ENCODE measurements around the gene RBP3. TPM values are rescaled to one million over a fixed set of nuclear protein-coding genes. Genes with fewer than 3 reads are reported as not detected.

The RBP3 gene
- total RNA-seq: not detected in 2 replicates

- Mint-ChIP-seq H3K4me3 (ENCODE audit: low read depth) (no peak within 1 kb of the TSS), H3K27ac (no peak within 1 kb of the TSS), H3K36me3 (ENCODE audit: low read depth) (no peaks in the 10 kb centered on the region), H3K9me3 (no peaks in the 10 kb centered on the region), H3K27me3 (ENCODE audit: low read depth) (peaks cover 8% of the 10 kb centered on the region), H3K4me1 (ENCODE audit: low read depth) (no peaks in the 10 kb centered on the region)
- no peak for DNase-seq (ENCODE audit: low spot score)
- intact Hi-C loops (cut with micrococcal nuclease): no loop called here
Measured at GRCh38 chr10:47348138-47348651, at the start of gene RBP3. Gene RBP3 (plus strand): TSS chr10:47348363. CDS start chr10:47348485, 122 bp downstream.

- Mint-ChIP-seq H3K27ac (no peak overlapping the region), H3K4me1 (ENCODE audit: low read depth) (peaks cover 3% of the 10 kb centered on the region), H3K27me3 (ENCODE audit: low read depth) (peaks cover 55% of the 10 kb centered on the region), H3K9me3 (no peaks in the 10 kb centered on the region), H3K36me3 (ENCODE audit: low read depth) (no peaks in the 10 kb centered on the region), H3K4me3 (ENCODE audit: low read depth) (no peak overlapping the region)
- no peak for DNase-seq (ENCODE audit: low spot score)
- intact Hi-C loops (cut with micrococcal nuclease): no loop called here
Measured at GRCh38 chr10:47298715-47299114, 49.4 kb upstream of the RBP3 start.

- H3K27me3 Mint-ChIP-seq (ENCODE audit: low read depth): peaks cover 60% of the 10 kb centered on the region
- intact Hi-C loops (cut with micrococcal nuclease): no loop called here
- no peak within 1 kb of the TSS for H3K27ac Mint-ChIP-seq
- no peaks in the 10 kb centered on the region for H3K36me3 Mint-ChIP-seq (ENCODE audit: low read depth)
- no peak for DNase-seq (ENCODE audit: low spot score)
- H3K9me3 Mint-ChIP-seq: no peaks in the 10 kb centered on the region
- H3K4me1 Mint-ChIP-seq (ENCODE audit: low read depth): peaks cover 3% of the 10 kb centered on the region
- peak within 1 kb of the TSS; percentile 67 for H3K4me3 Mint-ChIP-seq (ENCODE audit: low read depth)
Measured at GRCh38 chr10:47299611-47300428, 48.3 kb upstream of the RBP3 start, which contains the start of gene GDF10. Gene GDF10 (plus strand): TSS chr10:47300197. CDS start chr10:47300652, 455 bp downstream.

GRCh38 chr10:47300429-47300931 is 47.7 kb upstream of the RBP3 start:
- H3K36me3 Mint-ChIP-seq (ENCODE audit: low read depth): no peaks in the 10 kb centered on the region
- H3K27ac Mint-ChIP-seq: no peak overlapping the region
- peak overlapping the region; percentile 67 for H3K4me3 Mint-ChIP-seq (ENCODE audit: low read depth)
- peaks cover 3% of the 10 kb centered on the region for H3K4me1 Mint-ChIP-seq (ENCODE audit: low read depth)
- no peak for DNase-seq (ENCODE audit: low spot score)
- intact Hi-C loops (cut with micrococcal nuclease): no loop called here
- H3K9me3 Mint-ChIP-seq: no peaks in the 10 kb centered on the region
- peaks cover 56% of the 10 kb centered on the region for H3K27me3 Mint-ChIP-seq (ENCODE audit: low read depth)

GRCh38 chr10:47301833-47302232 is 46.3 kb upstream of the RBP3 start:
- Mint-ChIP-seq H3K36me3 (ENCODE audit: low read depth) (no peaks in the 10 kb centered on the region), H3K4me1 (ENCODE audit: low read depth) (peaks cover 3% of the 10 kb centered on the region), H3K27ac (no peak overlapping the region), H3K4me3 (ENCODE audit: low read depth) (no peak overlapping the region), H3K9me3 (no peaks in the 10 kb centered on the region), H3K27me3 (ENCODE audit: low read depth) (peaks cover 50% of the 10 kb centered on the region)
- DNase-seq (ENCODE audit: low spot score): no peak
- intact Hi-C loops (cut with micrococcal nuclease): no loop called here

GRCh38 chr10:47303105-47303504 is 45.1 kb upstream of the RBP3 start:
- intact Hi-C loops (cut with micrococcal nuclease): no loop called here
- Mint-ChIP-seq H3K4me1 (ENCODE audit: low read depth) (peaks cover 4% of the 10 kb centered on the region), H3K4me3 (ENCODE audit: low read depth) (no peak overlapping the region), H3K36me3 (ENCODE audit: low read depth) (no peaks in the 10 kb centered on the region), H3K9me3 (no peaks in the 10 kb centered on the region), H3K27me3 (ENCODE audit: low read depth) (peaks cover 39% of the 10 kb centered on the region), H3K27ac (no peak overlapping the region)
- no peak for DNase-seq (ENCODE audit: low spot score)

- H3K27me3 Mint-ChIP-seq (ENCODE audit: low read depth): peaks cover 37% of the 10 kb centered on the region
- no peak overlapping the region for H3K4me3 Mint-ChIP-seq (ENCODE audit: low read depth)
- no peaks in the 10 kb centered on the region for H3K9me3 Mint-ChIP-seq
- intact Hi-C loops (cut with micrococcal nuclease): no loop called here
- no peak overlapping the region for H3K27ac Mint-ChIP-seq
- H3K4me1 Mint-ChIP-seq (ENCODE audit: low read depth): peaks cover 4% of the 10 kb centered on the region
- DNase-seq (ENCODE audit: low spot score): no peak
- H3K36me3 Mint-ChIP-seq (ENCODE audit: low read depth): no peaks in the 10 kb centered on the region
Measured at GRCh38 chr10:47303866-47304265, 44.3 kb upstream of the RBP3 start.

GRCh38 chr10:47305566-47305965 is 42.6 kb upstream of the RBP3 start:
- peaks cover 29% of the 10 kb centered on the region for H3K27me3 Mint-ChIP-seq (ENCODE audit: low read depth)
- H3K4me3 Mint-ChIP-seq (ENCODE audit: low read depth): no peak overlapping the region
- H3K27ac Mint-ChIP-seq: no peak overlapping the region
- intact Hi-C loops (cut with micrococcal nuclease): no loop called here
- no peaks in the 10 kb centered on the region for H3K36me3 Mint-ChIP-seq (ENCODE audit: low read depth)
- peaks cover 4% of the 10 kb centered on the region for H3K4me1 Mint-ChIP-seq (ENCODE audit: low read depth)
- DNase-seq (ENCODE audit: low spot score): no peak
- no peaks in the 10 kb centered on the region for H3K9me3 Mint-ChIP-seq

- H3K4me1 Mint-ChIP-seq (ENCODE audit: low read depth): peaks cover 10% of the 10 kb centered on the region
- no peaks in the 10 kb centered on the region for H3K9me3 Mint-ChIP-seq
- intact Hi-C loops (cut with micrococcal nuclease): no loop called here
- no peak overlapping the region for H3K4me3 Mint-ChIP-seq (ENCODE audit: low read depth)
- no peak overlapping the region for H3K27ac Mint-ChIP-seq
- H3K36me3 Mint-ChIP-seq (ENCODE audit: low read depth): no peaks in the 10 kb centered on the region
- no peak for DNase-seq (ENCODE audit: low spot score)
- peaks cover 20% of the 10 kb centered on the region for H3K27me3 Mint-ChIP-seq (ENCODE audit: low read depth)
Measured at GRCh38 chr10:47306387-47307210, 41.6 kb upstream of the RBP3 start.

- no peak overlapping the region for H3K4me3 Mint-ChIP-seq (ENCODE audit: low read depth)
- peaks cover 12% of the 10 kb centered on the region for H3K27me3 Mint-ChIP-seq (ENCODE audit: low read depth)
- no peaks in the 10 kb centered on the region for H3K36me3 Mint-ChIP-seq (ENCODE audit: low read depth)
- H3K27ac Mint-ChIP-seq: no peak overlapping the region
- no peak for DNase-seq (ENCODE audit: low spot score)
- no peaks in the 10 kb centered on the region for H3K9me3 Mint-ChIP-seq
- H3K4me1 Mint-ChIP-seq (ENCODE audit: low read depth): peaks cover 17% of the 10 kb centered on the region
- intact Hi-C loops (cut with micrococcal nuclease): no loop called here
Measured at GRCh38 chr10:47307381-47307780, 40.8 kb upstream of the RBP3 start.

GRCh38 chr10:47308775-47309174 is 39.4 kb upstream of the RBP3 start:
- Mint-ChIP-seq H3K27ac (no peak overlapping the region), H3K4me1 (ENCODE audit: low read depth) (peaks cover 17% of the 10 kb centered on the region), H3K9me3 (no peaks in the 10 kb centered on the region), H3K4me3 (ENCODE audit: low read depth) (no peak overlapping the region), H3K36me3 (ENCODE audit: low read depth) (no peaks in the 10 kb centered on the region), H3K27me3 (ENCODE audit: low read depth) (peaks cover 5% of the 10 kb centered on the region)
- intact Hi-C loops (cut with micrococcal nuclease): no loop called here
- no peak for DNase-seq (ENCODE audit: low spot score)

GRCh38 chr10:47309408-47310089 is 38.6 kb upstream of the RBP3 start:
- H3K4me1 Mint-ChIP-seq (ENCODE audit: low read depth): peaks cover 17% of the 10 kb centered on the region
- H3K27me3 Mint-ChIP-seq (ENCODE audit: low read depth): peaks cover 2% of the 10 kb centered on the region
- H3K4me3 Mint-ChIP-seq (ENCODE audit: low read depth): no peak overlapping the region
- no peaks in the 10 kb centered on the region for H3K36me3 Mint-ChIP-seq (ENCODE audit: low read depth)
- H3K27ac Mint-ChIP-seq: no peak overlapping the region
- no peak for DNase-seq (ENCODE audit: low spot score)
- H3K9me3 Mint-ChIP-seq: no peaks in the 10 kb centered on the region
- intact Hi-C loops (cut with micrococcal nuclease): loop anchor here (5.0 to 10.0 kb wide), 2 partner anchors 47 to 125 kb away; no protein-coding TSS in a partner anchor
